Uterus (tissue), 2 donors: ENCODE results near the gene STK17A.

ENCODE experiments used
- CTCF ChIP-seq, 4 experiments: fragments of 200-600 bp in 2 of 4; fragments of 450-650 bp in 2 of 4; sonication (generic) in 2 of 4; IDR thresholded peaks; one replicate each; pipeline ENCODE4 v1.5.1; 2016 to 2019; ENCODE audit warnings: antibody characterized with exemption in 4 of 4, mild to moderate bottlenecking in 2 of 4, moderate library complexity in 1 of 4
- POLR2A ChIP-seq, 2 donors: fragments of 450-650 bp; IDR thresholded peaks; one replicate each; pipeline ENCODE4 v1.6.1; 2016; ENCODE audit warnings: antibody characterized with exemption in 2 of 2, mild to moderate bottlenecking in 1 of 2, moderate library complexity in 1 of 2

GRCh38 chr7:43615558-43616145 lies 32.7 kb downstream of the STK17A start:
- TF ChIP-seq POLR2A (IDR thresholded peaks at IDR 0.05) (no peak), CTCF (IDR thresholded peaks at IDR 0.05) (no peak)
